ENCODE data around the gene GLRX2. TPM values are rescaled to one million over a fixed set of nuclear protein-coding genes. Genes with fewer than 3 reads are reported as not detected.

The GLRX2 gene
- total and polyA plus RNA-seq, 2 of the 8 experiments (the other 6 are each of a cell fraction or from before 2014, with no cell fraction given): 4.8 to 13.5 TPM

- TF ChIP-seq ZNF274 (IDR thresholded peaks at IDR 0.05; ENCODE audit: borderline replicate concordance, extremely low read depth, low read length) (no peak), EGR1 (IDR thresholded peaks at IDR 0.05; ENCODE audit: borderline replicate concordance, low read depth, low read length) (peak; percentile 16; the same call in 1 of the 2 replicates), TEAD4 (IDR thresholded peaks at IDR 0.05; ENCODE audit: low read depth, low read length) (no peak), PHF8 (conservative IDR thresholded peaks at IDR 0.05; ENCODE audit: low read depth, low read length) (peak; percentile 68), NANOG (IDR thresholded peaks at IDR 0.05; ENCODE audit: insufficient read depth, low read depth, low read length, poor library complexity, severe bottlenecking) (no peak), RFX5 (IDR thresholded peaks at IDR 0.05; ENCODE audit: borderline replicate concordance, low read depth, low read length) (no peak), SIN3A (conservative IDR thresholded peaks at IDR 0.05 in 1 of 2, IDR thresholded peaks at IDR 0.05 in 1 of 2; ENCODE audit: low read depth in 1 of 2, low read length in 2 of 2) (peak in 1 of 2 experiments; percentile 25; a peak in 1 of 4 replicates), CTBP2 (IDR thresholded peaks at IDR 0.05; ENCODE audit: borderline replicate concordance, insufficient read depth, insufficient read length, low read length) (no peak), TBP (IDR thresholded peaks at IDR 0.05; ENCODE audit: low read depth, low read length) (peak; percentile 63; the same call in 1 of the 2 replicates), POLR2AphosphoS5 (IDR thresholded peaks at IDR 0.05; ENCODE audit: low read depth, low read length) (peak; percentile 75), CBX8 (IDR thresholded peaks at IDR 0.05; ENCODE audit: borderline replicate concordance, low read depth, low read length) (no peak), RBBP5 (IDR thresholded peaks at IDR 0.05; ENCODE audit: borderline replicate concordance, low read depth, low read length) (peak; percentile 92; the same call in 1 of the 2 replicates), RAD21 (IDR thresholded peaks at IDR 0.05 in 1 of 2, conservative IDR thresholded peaks at IDR 0.05 in 1 of 2; ENCODE audit: low read depth in 2 of 2, low read length in 2 of 2) (peak; percentile 5 to 26; a peak in 2 of 4 replicates), POLR2A (IDR thresholded peaks at IDR 0.05; ENCODE audit: control extremely low read depth in 1 of 2, low read depth in 2 of 2, low read length in 2 of 2) (peak; percentile 45 to 53; a peak in 1 of 3 replicates), TAF7 (optimal IDR thresholded peaks at IDR 0.05; ENCODE audit: borderline replicate concordance, low read depth, low read length) (no peak), MAX (IDR thresholded peaks at IDR 0.05) (peak; percentile 72), SP4 (IDR thresholded peaks at IDR 0.05; ENCODE audit: low read length) (0 out of 2 replicates have a peak, but pooled peaks have one; percentile 47), USF2 (IDR thresholded peaks at IDR 0.05; ENCODE audit: low read length) (no peak)
- TF ChIP-seq, protein P1, sequence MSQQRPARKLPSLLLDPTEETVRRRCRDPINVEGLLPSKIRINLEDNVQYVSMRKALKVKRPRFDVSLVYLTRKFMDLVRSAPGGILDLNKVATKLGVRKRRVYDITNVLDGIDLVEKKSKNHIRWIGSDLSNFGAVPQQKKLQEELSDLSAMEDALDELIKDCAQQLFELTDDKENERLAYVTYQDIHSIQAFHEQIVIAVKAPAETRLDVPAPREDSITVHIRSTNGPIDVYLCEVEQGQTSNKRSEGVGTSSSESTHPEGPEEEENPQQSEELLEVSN (IDR thresholded peaks at IDR 0.05): 0 out of 2 replicates have a peak, but pooled peaks have one; percentile 10
Observed at GRCh38 chr1:193104907-193105820, at the start of gene GLRX2 (continued).
